HCT116 (cell line): Measurements from ENCODE around the gene FAM163B.

ENCODE experiments used
- CBX3 ChIP-seq: IDR thresholded peaks from 2 replicates; pipeline ENCODE4 v1.6.1; 2012; ENCODE audit warnings: low read depth
- CEBPB ChIP-seq: IDR thresholded peaks from 2 replicates; pipeline ENCODE4 v1.6.1; 2012; ENCODE audit warnings: low read depth
- EGR1 ChIP-seq: IDR thresholded peaks from 2 replicates; pipeline ENCODE4 v1.6.1; 2012; ENCODE audit warnings: low read depth
- ELF1 ChIP-seq: IDR thresholded peaks from 2 replicates; pipeline ENCODE4 v1.6.1; 2012; ENCODE audit warnings: low read depth, borderline replicate concordance
- MAX ChIP-seq: IDR thresholded peaks from 2 replicates; pipeline ENCODE4 v1.6.1; 2012
- POLR2A ChIP-seq: IDR thresholded peaks from 2 replicates; pipeline ENCODE4 v1.7.0; 2011; ENCODE audit warnings: borderline replicate concordance; ENCODE audit not compliant: insufficient read depth, insufficient read length; ENCODE audit errors: extremely low read depth
- POLR2AphosphoS5 ChIP-seq: IDR thresholded peaks from 2 replicates; pipeline ENCODE4 v1.6.1; 2011; ENCODE audit warnings: mild to moderate bottlenecking, low read depth, low read length, moderate library complexity
- RAD21 ChIP-seq: IDR thresholded peaks from 2 replicates; pipeline ENCODE4 v1.6.1; 2012; ENCODE audit warnings: low read depth, mild to moderate bottlenecking
- TF ChIP-seq, protein P1 (sequence below), 3 experiments: fragments of 200-600 bp in 1 of 3; sonication (generic) in 1 of 3; IDR thresholded peaks in 2 of 3; conservative IDR thresholded peaks in 1 of 3; 2 replicates each; pipeline ENCODE4 v1.5.1; 2012 to 2017; ENCODE audit warnings: low read depth in 2 of 3, low read length in 2 of 3, antibody characterized with exemption in 1 of 3, borderline replicate concordance in 1 of 3, control low read depth in 1 of 3, mild to moderate bottlenecking in 1 of 3, mixed read lengths in 1 of 3, mixed run types in 1 of 3, moderate library complexity in 1 of 3; ENCODE audit not compliant: insufficient read depth in 1 of 3

DNA sequence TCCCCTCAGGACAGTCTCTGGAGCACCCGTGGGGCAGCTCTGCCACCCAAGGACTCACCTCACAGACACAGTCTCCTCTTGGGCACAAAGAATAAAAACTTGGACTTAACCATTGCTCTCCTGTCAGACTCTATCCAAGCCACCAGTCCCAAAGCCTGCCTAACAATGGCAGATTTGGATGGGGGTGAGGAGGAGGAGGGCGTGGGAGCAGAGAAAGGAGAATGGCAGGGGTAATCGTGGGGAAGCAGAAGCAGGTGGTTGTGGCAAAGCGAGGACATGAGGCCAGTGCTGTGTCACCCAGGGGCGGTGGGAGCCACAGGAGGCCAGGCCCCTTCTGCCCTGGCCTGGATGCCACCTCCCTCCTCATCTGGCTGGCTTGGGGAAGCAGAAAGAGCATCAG, 5.5 kb upstream of the FAM163B start:
- TF ChIP-seq POLR2A (no peak), RAD21 (no peak), MAX (no peak), CBX3 (no peak), CEBPB (no peak), POLR2AphosphoS5 (no peak), ELF1 (no peak), EGR1 (no peak)
- TF ChIP-seq, protein P1, sequence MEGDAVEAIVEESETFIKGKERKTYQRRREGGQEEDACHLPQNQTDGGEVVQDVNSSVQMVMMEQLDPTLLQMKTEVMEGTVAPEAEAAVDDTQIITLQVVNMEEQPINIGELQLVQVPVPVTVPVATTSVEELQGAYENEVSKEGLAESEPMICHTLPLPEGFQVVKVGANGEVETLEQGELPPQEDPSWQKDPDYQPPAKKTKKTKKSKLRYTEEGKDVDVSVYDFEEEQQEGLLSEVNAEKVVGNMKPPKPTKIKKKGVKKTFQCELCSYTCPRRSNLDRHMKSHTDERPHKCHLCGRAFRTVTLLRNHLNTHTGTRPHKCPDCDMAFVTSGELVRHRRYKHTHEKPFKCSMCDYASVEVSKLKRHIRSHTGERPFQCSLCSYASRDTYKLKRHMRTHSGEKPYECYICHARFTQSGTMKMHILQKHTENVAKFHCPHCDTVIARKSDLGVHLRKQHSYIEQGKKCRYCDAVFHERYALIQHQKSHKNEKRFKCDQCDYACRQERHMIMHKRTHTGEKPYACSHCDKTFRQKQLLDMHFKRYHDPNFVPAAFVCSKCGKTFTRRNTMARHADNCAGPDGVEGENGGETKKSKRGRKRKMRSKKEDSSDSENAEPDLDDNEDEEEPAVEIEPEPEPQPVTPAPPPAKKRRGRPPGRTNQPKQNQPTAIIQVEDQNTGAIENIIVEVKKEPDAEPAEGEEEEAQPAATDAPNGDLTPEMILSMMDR (IDR thresholded peaks at IDR 0.05 in 2 of 3, conservative IDR thresholded peaks at IDR 0.05 in 1 of 3; ENCODE audit: borderline replicate concordance in 1 of 3, insufficient read depth in 1 of 3, low read depth in 2 of 3, low read length in 2 of 3) = no peak
